Activated CD4-positive, CD25-positive, alpha-beta regulatory T cell treated with anti-CD3 and anti-CD28 coated beads, Interleukin-2, amount 50 U/mL, for 72 hours (primary cell): ENCODE results near the gene MUC4.
"Not testable (repeated sequence)": the region's sequence is repeated elsewhere in the genome, so short reads cannot be mapped to it uniquely, and the experiment has no call there.

Experiments
- DNase-seq: peaks from one replicate; pipeline ENCODE4 v3.0.0; 2021

MUC4 gene

DNA sequence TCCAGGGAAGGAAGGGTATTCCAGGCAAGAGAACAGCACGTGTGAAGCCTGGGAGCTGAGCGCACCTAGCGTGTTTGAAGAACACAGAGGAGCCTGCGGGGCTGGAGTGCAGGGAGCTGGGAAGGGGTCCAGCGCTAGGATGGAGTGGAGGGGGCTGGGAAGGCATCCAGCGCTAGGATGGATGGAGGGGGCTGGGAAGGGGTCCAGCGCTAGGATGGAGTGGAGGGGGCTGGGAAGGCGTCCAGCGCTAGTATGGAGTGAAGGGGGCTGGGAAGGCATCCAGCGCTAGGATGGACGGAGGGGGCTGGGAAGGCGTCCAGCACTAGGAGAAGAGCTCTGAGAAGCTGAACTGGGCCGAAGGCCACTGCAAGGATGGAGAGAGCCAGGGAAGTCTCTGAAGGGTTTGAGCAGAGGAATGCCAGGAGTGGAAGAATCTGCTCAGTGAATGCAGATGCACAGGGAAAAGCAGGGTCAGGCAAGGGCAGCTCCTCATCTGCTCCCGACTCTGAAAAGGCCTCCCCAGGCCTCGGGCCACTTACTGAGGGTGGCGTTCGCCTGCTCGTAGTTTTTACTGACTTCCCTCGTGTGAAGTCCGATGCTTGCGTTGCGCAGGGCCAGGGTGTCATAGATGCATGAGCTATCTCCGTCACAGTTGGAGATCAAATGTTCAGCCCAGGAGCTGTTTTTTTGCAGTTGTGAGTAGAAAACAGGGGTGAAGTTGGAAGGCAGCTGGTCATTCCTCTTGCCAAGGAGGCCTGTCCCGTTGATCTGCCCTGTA, 51.2 kb downstream of the MUC4 start:
- DNase-seq, result no peak

DNA sequence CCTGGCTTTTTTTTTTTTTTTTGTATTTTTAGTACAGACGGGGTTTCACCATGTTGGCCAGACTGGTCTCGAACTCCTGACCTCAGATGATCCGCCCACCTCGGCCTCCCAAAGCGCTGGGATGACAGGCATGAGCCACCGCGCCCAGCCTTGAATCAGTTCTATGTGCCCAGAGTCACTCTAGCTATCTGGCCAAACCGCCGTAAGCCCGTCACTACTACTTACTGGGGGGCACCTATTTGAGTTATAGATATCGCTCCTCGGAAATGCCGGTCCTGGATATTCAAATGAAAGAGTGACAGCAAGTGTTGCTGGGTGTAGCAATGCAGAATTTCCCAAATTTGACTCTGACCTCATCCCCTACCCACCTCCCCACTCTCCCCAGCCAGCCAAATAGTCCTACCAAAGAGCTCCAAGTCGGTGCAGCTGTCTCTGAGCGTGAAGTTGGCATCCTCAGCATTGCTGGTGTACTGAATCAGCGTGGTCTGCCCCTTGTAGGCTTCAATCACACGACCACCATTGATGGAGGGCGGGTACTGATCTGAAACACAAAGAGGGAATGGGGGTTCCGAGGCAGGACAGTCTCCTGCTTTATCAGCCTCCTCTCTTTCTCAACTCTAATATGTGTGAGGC, 52.9 kb downstream of the MUC4 start:
- no peak for DNase-seq

DNA sequence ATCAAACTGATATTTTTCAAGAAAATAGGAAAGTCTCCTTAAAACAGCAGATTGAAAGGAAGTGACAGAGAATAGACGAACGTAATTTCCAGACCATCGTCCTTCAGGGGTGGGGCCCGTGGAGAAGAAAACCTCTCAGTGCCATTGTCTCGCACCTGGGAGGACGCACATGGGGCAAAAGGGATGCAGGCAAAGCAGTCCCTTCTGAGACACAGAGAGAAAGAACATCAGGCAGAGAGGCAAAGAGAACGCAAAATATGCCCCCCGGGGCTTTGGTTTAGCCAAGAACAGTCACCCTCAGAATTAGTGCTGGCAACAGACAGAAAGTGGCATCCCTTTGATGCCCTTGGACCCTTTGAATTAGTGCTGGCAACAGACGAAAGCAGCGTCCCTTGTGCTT, 53.9 kb downstream of the MUC4 start:
- no peak for DNase-seq

DNA sequence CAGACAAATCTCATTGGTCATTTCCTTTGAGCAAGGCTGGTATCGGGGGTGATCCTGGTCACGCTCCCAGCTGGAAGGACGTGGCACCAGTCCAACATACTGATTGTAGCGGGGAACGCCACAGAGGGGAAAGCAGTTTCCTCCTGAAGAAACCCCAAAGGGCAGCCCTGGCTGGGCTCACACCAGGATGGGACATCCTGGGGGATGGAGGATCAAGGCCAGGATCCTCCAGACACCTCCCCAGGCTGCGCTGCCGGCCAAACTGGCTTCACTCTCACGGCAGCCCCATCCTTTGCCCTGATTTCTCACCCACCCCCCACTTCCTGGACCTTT, 54.3 kb downstream of the MUC4 start:
- no peak for DNase-seq

DNA sequence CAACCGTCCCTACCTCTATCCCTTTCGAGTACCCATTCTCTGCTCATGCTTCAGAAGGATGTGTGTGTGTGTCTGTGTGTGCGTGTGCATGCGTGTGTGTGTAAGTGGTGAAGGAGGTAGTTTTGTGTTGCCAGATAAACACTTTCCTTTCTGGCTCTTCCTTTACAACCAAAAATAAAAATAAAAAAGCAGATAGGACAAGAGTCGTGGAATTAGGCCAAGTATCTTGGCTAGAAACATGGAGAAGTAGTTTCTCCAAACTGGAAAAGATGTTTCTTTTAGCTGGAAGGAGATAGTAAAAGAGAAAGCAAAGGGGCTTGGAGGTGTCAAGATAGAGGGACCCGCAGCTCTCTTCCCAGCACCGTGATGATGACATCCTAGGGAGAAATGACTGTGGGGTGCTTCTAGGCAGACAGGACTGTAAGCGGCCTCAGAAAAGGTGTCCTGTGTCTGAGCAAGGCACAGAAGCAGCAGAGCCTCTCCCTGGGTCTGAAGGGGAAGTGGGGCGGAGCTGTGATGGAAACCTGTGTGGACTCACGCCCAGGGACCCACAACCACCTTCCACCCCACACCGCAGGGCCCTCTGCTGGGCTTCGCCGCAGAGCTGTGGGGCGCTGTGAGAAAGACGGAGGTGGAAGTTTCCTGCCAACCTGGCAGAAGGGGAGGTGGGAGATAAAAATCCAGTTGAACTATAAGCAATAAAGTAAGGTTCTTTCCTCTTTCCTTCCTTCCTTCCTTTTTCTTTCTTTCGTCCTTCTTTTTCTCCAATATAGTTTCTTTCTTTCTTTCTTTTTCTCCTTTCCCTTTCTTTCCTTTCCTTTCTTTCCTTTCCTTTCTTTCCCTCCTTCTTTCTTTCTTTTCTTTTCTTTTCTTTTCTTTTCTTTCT, 55.7 kb downstream of the MUC4 start:
- DNase-seq, result no peak

DNA sequence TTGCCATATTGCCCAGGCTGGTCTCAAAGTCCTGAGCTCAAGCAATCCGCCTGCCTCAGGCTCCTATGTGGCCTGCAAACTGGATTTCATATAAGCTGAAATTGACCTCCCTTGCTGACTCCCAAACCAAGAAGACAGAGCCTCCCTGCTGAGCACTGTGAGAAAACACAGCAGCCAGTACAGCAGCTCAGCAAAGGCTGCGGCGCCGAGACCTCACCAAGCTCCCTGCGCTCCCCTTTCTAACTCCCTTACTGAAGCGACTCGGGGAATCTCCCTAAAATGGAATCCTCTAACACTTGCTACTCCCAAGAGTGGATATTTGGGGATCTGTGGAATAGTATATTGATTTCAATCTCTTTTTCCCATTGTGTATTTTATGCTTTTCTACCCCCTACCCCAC, 56.3 kb downstream of the MUC4 start:
- no peak for DNase-seq

DNA sequence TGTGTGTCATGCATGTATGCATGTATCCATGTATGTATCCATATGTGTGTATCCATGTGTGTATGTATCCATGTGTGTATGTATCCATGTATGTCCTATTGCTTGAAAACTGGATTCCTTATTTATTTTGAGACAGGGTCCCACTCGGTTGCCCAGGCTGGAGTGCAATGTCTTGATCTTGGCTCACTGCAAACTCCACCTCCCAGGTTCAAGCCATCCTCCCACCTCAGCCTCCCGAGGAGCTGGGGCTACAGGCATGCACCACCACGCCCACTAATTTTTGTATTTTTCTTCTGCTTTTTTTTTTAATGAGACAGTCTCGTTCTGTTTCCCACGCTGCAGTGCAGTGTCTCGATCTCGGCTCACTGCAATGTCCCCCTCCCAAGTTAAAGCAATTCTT, 56.8 kb downstream of the MUC4 start:
- DNase-seq, result no peak

DNA sequence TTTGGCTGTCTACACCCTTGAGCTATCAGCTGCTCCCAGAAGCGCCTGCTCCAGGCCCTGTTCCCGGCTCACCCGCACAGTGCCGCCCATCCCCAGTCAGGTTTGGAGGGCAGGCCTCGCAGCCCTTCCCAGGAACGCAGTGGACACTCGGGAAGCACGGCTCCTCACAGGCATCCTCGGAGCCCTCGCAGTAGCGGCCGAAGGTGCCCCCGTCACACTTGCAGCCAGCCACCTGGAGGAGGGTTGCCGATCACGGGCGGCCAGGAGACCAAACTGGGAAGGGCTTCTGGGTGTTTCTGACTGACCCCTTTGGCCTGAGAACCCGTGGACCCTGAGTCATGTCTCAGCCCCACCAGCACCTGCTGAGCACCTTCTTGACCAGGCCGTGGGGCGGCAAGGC, 57.6 kb downstream of the MUC4 start:
- no peak for DNase-seq

DNA sequence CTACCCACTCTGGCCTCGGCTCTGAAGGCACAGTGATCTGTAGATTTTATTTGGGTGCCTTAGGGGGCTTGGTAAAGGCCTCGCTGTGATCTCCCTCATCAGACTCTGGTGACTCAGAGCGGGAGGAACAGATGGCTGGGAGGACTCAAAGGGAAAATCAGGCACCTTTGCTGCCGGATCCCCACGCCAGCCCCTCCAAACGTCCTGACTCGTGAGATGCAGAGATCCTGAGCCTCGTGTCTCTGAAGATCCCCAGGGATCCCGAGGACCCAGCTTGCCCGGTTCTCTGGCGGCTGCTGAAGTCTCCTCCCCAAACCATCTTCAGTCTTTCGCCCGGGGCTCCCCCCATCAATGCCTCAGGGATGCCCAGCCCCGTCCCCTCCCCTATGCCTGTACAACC, 58.1 kb downstream of the MUC4 start:
- DNase-seq, result no peak

DNA sequence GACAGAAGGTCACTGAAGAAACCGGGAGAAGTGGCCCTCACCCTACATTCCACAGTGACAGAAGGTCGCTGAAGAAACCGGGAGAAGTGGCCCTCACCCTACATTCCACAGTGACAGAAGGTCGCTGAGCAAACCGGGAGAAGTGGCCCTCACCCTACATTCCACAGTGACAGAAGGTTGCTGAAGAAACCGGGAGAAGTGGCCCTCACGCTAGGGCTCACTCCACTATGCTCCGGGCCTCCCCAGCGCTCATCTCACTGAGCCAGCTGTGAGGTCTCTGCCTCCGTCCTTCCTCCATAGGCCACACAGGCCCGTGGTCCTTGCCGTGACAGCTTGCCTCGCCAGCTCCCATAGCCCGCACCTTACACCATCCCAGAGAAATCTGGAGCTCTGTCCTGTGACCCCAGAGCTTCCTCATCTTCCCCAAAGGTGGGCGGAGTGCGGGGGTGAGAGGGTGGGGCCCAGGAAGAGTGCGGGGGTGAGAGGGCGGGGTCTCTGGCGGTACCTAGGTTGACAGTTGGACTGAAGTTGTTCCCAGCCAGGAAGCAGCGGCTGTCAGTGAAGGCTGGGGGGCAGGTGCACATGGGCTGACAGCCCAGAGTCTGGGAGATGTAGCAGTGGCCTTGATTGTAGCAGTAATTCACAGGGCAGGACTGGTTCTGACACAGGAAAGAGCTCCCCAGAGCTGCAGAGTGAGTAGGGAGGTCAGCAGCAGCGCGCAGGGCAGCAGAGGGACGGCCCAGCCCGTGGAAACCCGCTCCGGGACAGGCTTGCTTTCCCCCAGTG, 59.0 kb downstream of the MUC4 start:
- no peak for DNase-seq

DNA sequence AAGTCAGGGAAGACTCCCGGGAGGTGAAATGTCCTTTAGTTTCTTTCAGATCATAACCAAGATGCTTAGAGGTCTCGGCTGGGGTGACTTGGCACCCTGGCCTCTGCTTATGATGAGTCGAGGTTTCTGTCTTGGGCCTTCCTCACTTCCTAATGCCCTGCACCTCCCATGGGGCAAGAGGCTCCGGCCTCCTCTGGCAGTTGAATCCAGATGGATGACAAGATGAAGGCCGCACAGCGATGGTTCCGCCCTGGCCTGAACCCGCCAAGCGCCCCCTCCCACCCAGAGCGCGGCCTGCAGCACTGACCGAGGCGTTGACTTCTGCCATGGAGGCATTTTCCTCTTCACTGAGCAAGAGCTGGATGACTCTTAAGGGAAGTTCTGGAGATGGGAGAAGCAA, 59.7 kb downstream of the MUC4 start:
- no peak for DNase-seq

DNA sequence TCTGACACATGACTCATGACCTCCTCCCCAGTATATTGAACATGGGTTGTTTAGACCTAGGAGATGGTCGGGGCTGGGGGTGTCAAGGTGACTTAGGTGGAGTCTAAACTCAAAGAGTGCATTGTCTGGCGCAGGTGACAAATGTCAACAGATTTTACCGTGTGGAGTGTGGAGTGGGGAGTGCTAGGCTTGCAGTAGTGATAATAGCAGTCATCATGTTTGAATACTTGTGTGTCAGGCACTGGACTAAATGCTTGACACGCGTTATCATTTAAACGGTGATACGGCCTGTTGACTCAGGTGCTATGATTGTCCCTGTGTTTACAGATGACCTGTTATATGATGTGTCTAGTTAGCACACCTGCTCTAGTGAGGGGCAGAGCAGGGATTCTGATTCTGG, 60.2 kb downstream of the MUC4 start:
- no peak for DNase-seq

DNA sequence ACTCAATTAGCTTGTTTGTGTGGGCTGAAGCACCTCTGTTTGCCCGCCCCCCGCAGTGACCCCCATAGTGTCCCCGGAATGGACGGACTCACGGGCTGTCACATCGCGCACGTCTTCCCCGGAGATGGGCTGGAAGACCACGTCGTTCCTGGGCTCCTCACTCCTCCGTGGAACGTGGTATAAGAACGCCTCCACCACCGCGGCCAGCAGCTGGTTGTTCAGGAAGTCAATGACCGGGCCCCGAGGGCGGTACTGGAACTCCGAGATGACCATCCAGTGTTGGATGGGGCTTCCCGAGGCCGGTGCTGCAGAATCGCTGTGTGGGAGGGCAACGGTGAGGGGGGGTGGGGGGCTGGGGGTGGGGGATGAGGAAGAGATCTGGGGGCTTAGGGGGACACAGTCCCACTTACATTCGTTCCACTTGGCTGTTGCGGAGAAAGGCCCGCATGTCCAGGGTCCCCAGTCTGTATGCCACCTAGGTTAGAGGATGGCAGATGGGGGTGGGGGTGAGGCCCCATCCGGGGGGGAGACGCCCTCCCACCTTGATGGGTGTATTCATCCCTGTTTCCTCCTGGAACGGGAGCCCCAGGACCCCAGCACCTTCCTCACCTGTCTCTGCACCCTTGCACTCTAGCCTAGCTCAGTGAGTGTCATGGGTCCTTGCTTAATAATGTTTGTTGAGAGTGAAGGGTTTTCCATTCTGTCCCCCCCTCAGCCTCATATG, 60.8 kb downstream of the MUC4 start:
- DNase-seq, result no peak

DNA sequence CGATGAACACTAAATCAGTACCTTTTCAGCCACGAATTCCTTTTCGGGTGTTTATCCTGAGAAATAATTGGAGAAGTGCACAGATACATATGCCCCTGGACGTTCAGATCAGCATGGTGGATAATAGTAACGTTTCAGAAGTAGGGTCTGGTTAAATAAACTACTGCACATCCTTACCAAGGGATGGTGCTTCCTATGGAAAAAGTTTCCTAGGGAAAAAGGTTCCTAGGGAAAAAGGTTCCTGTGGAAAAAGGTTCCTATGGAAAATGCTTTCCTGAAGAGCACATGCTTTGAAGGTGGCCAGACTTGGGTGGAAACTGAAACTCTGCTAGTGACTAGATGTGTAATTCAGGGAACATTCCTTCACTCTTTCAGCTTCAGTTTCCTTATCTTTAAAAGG, 62.6 kb downstream of the MUC4 start:
- DNase-seq, result not testable (repeated sequence)

DNA sequence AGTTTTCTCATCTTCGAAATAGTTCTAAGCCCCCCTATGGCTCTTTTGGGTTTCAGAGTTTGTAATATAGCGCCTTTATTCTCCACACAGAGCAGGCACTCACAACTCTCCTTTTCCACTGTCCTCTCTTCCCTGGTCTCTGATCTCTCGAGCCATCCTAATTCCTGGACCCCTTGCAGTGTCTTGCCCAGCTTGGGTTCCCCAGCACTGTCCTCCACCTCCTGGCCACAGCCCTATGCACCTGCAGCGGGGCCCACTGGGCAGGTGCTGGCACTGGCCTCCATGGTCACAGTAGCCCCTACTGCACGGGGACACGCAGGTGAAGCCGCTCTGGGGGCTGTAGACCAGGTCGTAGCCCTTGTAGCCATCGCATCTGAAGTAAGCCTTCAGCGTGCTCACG, 63.1 kb downstream of the MUC4 start:
- no peak for DNase-seq

DNA sequence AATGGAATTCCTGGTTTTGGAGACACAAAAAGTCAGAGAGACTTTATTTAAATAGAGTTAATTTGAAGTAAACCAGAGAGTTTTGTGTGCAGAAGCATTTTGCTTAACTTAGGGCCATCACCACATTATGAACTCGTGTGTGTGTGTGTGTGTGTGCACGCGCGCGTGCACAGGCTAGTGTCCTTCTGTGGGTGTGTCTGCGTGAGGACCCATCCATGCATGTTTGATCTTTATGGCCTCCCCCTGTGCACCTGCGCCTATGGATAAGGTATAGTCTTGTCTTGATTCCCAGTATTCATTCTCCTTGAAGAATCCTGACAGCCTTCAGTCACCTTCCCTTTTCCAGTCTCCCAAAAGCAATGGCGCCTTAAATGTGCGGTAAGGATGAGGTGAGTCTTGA, 65.0 kb downstream of the MUC4 start:
- no peak for DNase-seq

DNA sequence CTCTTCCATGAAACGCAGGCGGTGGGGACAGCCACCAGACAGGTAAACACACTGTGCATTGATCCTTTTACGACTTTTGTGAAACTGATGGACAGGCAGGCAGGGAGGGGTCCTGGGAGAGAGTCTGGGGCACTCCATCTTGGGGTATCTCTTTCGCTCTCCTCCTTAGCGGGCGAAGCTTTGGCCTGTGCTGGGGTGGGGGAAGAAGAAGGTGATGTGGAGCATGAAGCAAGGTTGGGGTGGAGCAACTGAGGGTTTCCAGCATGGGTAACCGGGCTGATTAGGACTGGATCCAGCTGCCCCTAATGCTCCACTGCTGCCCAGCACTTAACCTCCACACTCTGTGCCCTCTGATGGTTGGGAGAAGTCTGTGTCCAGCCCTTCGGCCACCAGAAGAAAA, 65.4 kb downstream of the MUC4 start:
- DNase-seq, result no peak

DNA sequence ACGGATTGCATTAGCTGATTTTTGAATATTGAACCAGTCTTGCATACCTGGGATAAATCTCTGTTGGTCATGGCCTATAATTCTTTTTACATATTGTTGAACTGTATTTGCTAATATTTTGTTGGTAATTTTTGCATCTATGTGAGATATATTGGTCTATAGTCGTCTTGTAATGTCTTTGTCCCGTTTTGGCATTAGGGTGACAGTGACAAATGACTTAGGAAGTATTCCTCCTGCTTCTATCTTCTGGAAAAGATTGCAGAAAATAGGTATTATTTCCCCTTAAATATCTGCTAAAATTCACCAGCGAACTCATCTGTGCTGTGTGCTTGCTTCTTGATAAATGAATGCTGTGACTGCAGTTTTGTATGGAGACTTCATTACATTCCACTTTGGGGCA, 67.3 kb downstream of the MUC4 start:
- no peak for DNase-seq

DNA sequence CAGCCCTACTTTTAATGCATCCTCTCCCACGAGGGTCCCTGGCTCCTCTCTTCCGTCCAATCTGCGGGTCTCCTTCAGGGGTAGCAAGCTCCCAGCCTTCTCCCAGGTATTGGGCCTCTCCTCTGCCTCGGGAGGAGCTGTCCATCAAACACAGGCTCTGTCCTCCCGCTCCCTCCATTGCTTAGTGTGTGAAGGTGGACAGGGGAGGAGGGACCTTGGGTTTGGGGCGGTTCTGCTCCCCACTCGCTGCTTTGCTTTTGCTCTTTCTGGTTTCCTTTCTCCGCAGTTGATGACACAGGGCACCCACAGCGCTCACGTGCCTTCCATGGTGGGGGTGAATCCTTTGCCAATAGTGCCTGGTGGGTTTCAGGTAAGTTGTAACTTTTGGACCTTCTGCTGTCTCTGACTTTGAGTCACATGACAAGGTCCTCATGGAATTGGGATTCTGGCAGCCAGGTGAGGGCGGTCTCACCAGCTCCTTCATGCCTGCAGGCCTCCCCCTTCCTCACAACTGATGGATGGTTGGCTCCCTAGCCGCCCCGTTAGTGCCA, 72.1 kb downstream of the MUC4 start:
- no peak for DNase-seq

DNA sequence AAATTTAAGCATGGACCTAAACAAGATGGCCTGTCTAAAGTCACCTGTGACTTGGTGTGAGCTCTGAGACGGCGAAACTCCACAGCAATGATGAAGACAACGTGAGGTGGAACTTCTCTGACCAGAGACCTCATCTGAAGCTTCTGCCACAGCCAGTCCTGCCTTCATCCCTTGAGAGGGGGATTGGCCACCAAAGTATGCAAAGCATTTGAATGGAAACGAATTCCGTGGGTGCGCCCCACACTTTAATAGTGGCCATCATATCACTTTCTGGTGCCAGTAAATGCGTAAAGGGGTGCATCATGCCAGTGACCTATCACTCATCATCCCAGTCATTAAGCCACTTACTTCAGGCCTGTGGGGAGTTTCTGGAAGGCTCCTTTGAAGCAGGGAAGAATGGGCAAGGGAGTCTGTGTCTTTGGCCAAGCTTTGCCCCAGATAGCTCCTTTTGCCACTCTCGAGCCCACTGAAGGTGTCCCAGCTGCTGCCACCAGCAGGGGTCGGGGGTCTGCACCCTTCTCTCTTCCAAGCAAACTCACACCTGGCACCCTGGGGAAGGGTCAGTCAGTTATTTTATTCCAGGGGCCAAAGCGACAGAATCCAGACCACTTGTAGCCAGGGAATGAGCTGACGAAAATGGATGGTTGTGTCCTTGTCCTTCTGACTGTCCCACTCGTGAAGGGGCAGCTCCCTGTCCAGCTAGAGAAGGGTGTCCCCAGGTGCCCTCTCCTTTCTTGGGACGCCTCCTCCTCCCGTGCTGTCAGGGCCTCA, 73.3 kb downstream of the MUC4 start:
- DNase-seq, result no peak

DNA sequence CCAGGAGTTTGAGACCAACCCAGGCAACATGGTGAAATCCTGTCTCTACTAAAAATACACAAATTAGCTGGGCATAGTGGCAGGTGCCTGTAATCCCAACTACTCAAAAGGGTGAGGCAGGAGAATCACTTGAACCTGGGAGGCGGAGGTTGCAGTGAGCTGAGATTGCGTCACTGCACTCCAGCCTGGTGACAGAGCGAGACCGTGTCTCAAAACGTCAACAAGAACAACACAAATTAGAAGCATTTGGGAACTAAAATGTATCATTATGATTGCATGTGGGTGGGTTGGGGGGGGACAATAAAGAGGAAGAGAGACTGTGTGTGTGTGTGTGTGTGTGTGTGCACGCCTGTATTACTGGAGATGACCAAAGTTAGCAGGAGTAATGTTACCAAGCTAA, 73.9 kb downstream of the MUC4 start:
- DNase-seq, result not testable (repeated sequence)
